ENCODE measurements around the gene EXOC3L4.

- no peak for TF ChIP-seq CTCF (IDR thresholded peaks at IDR 0.05)
- TF ChIP-seq POLR2A (IDR thresholded peaks at IDR 0.05) = no peak
These were observed 2.9 kb downstream of the EXOC3L4 start for GRCh38 chr14:103097244-103097993.

Data from body of pancreas (tissue), 4 donors.